ENCODE measurements around the gene DMRT2.

The DMRT2 gene

DNA sequence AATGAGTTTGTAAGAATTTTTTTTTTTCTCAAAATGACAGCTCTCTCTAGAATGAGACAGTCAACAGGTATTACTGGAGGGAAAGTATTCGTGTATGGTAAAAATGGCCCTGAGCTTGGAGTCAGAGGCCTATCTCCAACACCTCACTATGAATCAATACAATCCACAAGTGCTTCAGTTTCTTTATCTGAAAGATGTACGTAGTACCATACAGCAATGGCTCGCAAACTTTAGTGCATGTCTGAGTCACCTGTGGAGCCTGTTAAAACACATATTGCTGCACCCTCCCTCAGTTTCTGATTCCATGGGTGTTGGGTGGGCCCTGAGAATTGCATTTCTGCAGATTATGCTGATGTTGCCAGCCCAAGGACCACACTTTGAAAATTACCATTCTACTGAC lies 44.6 kb downstream of the DMRT2 start:
- H3K79me2 ChIP-seq (ENCODE audit: control insufficient read depth, low read length): no peaks in the 10 kb centered on the region
- H3K27ac ChIP-seq (ENCODE audit: low read depth, low read length): no peak overlapping the region
- no peaks in the 10 kb centered on the region for H3K36me3 ChIP-seq (ENCODE audit: control insufficient read depth, low read length)
- no peaks in the 10 kb centered on the region for H4K20me1 ChIP-seq (ENCODE audit: control insufficient read depth, insufficient read depth, low read depth, low read length)
- H3K4me3 ChIP-seq (ENCODE audit: low read length): no peak overlapping the region
- no peak for TF ChIP-seq EZH2phosphoT487 (IDR thresholded peaks at IDR 0.05; ENCODE audit: borderline replicate concordance, low read length)
- TF ChIP-seq CTCF (IDR thresholded peaks at IDR 0.05; ENCODE audit: low read depth, low read length, poor library complexity, severe bottlenecking): no peak
- H3K9me2 ChIP-seq (replicated peaks; ENCODE audit: control insufficient read depth, low read length): no peaks in the 10 kb centered on the region
- no peaks in the 10 kb centered on the region for H3F3A ChIP-seq (ENCODE audit: control insufficient read depth, insufficient read depth)
- H3K4me1 ChIP-seq (ENCODE audit: control insufficient read depth, low read length): no peaks in the 10 kb centered on the region
- no peaks in the 10 kb centered on the region for H3K9me3 ChIP-seq (ENCODE audit: control insufficient read depth, insufficient read depth, low read length)
- no peak overlapping the region for H3K4me2 ChIP-seq (ENCODE audit: low read length)
- no peaks in the 10 kb centered on the region for H3K27me3 ChIP-seq (ENCODE audit: control insufficient read depth, low read length)

GRCh38 chr9:1096155-1096964 lies 46.2 kb downstream of the DMRT2 start:
- H3F3A ChIP-seq (ENCODE audit: control insufficient read depth, insufficient read depth): no peaks in the 10 kb centered on the region
- H3K9me3 ChIP-seq (ENCODE audit: control insufficient read depth, insufficient read depth, low read length): no peaks in the 10 kb centered on the region
- H3K4me2 ChIP-seq (ENCODE audit: low read length): no peak overlapping the region
- H3K9me2 ChIP-seq (replicated peaks; ENCODE audit: control insufficient read depth, low read length): no peaks in the 10 kb centered on the region
- H3K27me3 ChIP-seq (ENCODE audit: control insufficient read depth, low read length): no peaks in the 10 kb centered on the region
- H3K4me1 ChIP-seq (ENCODE audit: control insufficient read depth, low read length): no peaks in the 10 kb centered on the region
- no peak overlapping the region for H3K4me3 ChIP-seq (ENCODE audit: low read length)
- H3K79me2 ChIP-seq (ENCODE audit: control insufficient read depth, low read length): no peaks in the 10 kb centered on the region
- no peaks in the 10 kb centered on the region for H4K20me1 ChIP-seq (ENCODE audit: control insufficient read depth, insufficient read depth, low read depth, low read length)
- TF ChIP-seq EZH2phosphoT487 (IDR thresholded peaks at IDR 0.05; ENCODE audit: borderline replicate concordance, low read length) (no peak), CTCF (IDR thresholded peaks at IDR 0.05; ENCODE audit: low read depth, low read length, poor library complexity, severe bottlenecking) (no peak)
- no peaks in the 10 kb centered on the region for H3K36me3 ChIP-seq (ENCODE audit: control insufficient read depth, low read length)
- no peak overlapping the region for H3K27ac ChIP-seq (ENCODE audit: low read depth, low read length)

- TF ChIP-seq EZH2phosphoT487 (IDR thresholded peaks at IDR 0.05; ENCODE audit: borderline replicate concordance, low read length): no peak
- no peak for TF ChIP-seq CTCF (IDR thresholded peaks at IDR 0.05; ENCODE audit: low read depth, low read length, poor library complexity, severe bottlenecking)
- Histone ChIP-seq H4K20me1 (ENCODE audit: control insufficient read depth, insufficient read depth, low read depth, low read length) (no peaks in the 10 kb centered on the region), H3K4me2 (ENCODE audit: low read length) (no peak overlapping the region), H3K4me3 (ENCODE audit: low read length) (no peak overlapping the region), H3K9me3 (ENCODE audit: control insufficient read depth, insufficient read depth, low read length) (no peaks in the 10 kb centered on the region), H3K9me2 (replicated peaks; ENCODE audit: control insufficient read depth, low read length) (no peaks in the 10 kb centered on the region), H3K27ac (ENCODE audit: low read depth, low read length) (no peak overlapping the region), H3K79me2 (ENCODE audit: control insufficient read depth, low read length) (no peaks in the 10 kb centered on the region), H3K4me1 (ENCODE audit: control insufficient read depth, low read length) (no peaks in the 10 kb centered on the region), H3F3A (ENCODE audit: control insufficient read depth, insufficient read depth) (no peaks in the 10 kb centered on the region), H3K36me3 (ENCODE audit: control insufficient read depth, low read length) (no peaks in the 10 kb centered on the region), H3K27me3 (ENCODE audit: control insufficient read depth, low read length) (no peaks in the 10 kb centered on the region)
These were observed 48.4 kb downstream of the DMRT2 start for GRCh38 chr9:1098551-1098950.

All from DOHH2 (cell line).